Neural cell (in vitro differentiated cells): ENCODE data around the gene ATG9B. TPM values are rescaled to one million over a fixed set of nuclear protein-coding genes. Genes with fewer than 3 reads are reported as not detected.

Experiments
- H2AFZ ChIP-seq: fragments of 200-600, 300-800 bp; sonication (generic), shearing (Covaris generic); 2 replicates; pipeline ENCODE4 v1.6.0; 2014; ENCODE audit warnings: low read depth, mild to moderate bottlenecking, antibody characterized with exemption, low read length, moderate library complexity
- H3F3A ChIP-seq: fragments of 200-600 bp; shearing (Covaris generic); 2 replicates; pipeline ENCODE4 v1.6.1; 2016; ENCODE audit warnings: mild to moderate bottlenecking, moderate library complexity, mixed read lengths, antibody characterized with exemption, low read length; ENCODE audit not compliant: insufficient read depth, poor library complexity, severe bottlenecking
- H3K27ac ChIP-seq: fragments of 200-600, 300-800 bp; sonication (generic), shearing (Covaris generic); 2 replicates; pipeline ENCODE4 v1.5.1; 2014; ENCODE audit warnings: mild to moderate bottlenecking, low read length, moderate library complexity
- H3K27me3 ChIP-seq: fragments of 300-800, 200-600 bp; sonication (generic), shearing (Covaris generic); 2 replicates; pipeline ENCODE4 v1.6.0; 2014; ENCODE audit warnings: mild to moderate bottlenecking, low read depth, low read length, moderate library complexity; ENCODE audit not compliant: insufficient read depth
- H3K36me3 ChIP-seq: fragments of 300-800, 200-600 bp; sonication (generic), shearing (Covaris generic); 2 replicates; pipeline ENCODE4 v1.5.1; 2014; ENCODE audit warnings: mild to moderate bottlenecking, antibody characterized with exemption, low read length, moderate library complexity; ENCODE audit not compliant: insufficient read depth
- H3K4me2 ChIP-seq: fragments of 300-800, 200-600 bp; sonication (generic), shearing (Covaris generic); 2 replicates; pipeline ENCODE4 v1.6.0; 2014; ENCODE audit warnings: mild to moderate bottlenecking, low read length
- H3K4me3 ChIP-seq: fragments of 300-800, 200-600 bp; sonication (generic), shearing (Covaris generic); 2 replicates; pipeline ENCODE4 v1.5.1; 2014; ENCODE audit warnings: mild to moderate bottlenecking, low read length, moderate library complexity
- H3K79me2 ChIP-seq: fragments of 200-600 bp; shearing (Covaris generic); replicated peaks from 2 replicates; pipeline ENCODE4 v1.6.0; 2014; ENCODE audit warnings: mild to moderate bottlenecking, low read length, moderate library complexity; ENCODE audit not compliant: insufficient read depth
- H3K9ac ChIP-seq: fragments of 300-800, 200-600 bp; sonication (generic), shearing (Covaris generic); 2 replicates; pipeline ENCODE4 v1.6.1; 2016; ENCODE audit warnings: mild to moderate bottlenecking, low read length, mixed read lengths
- H3K9me2 ChIP-seq: fragments of 200-600 bp; shearing (Covaris generic); 2 replicates; pipeline ENCODE4 v1.6.1; 2016; ENCODE audit warnings: mild to moderate bottlenecking, low read length, mixed read lengths; ENCODE audit not compliant: insufficient read depth
- H3K9me3 ChIP-seq: fragments of 200-600, 300-800 bp; sonication (generic), shearing (Covaris generic); 2 replicates; pipeline ENCODE4 v1.6.1; 2016; ENCODE audit warnings: mild to moderate bottlenecking, mixed run types, low read length, moderate library complexity, mixed read lengths
- H4K20me1 ChIP-seq: fragments of 200-600 bp; shearing (Covaris generic); 2 replicates; pipeline ENCODE4 v1.6.1; 2016; ENCODE audit warnings: mild to moderate bottlenecking, mixed run types; ENCODE audit not compliant: insufficient read depth
- EP300 ChIP-seq: fragments of 450-650 bp; conservative IDR thresholded peaks from 2 replicates; pipeline ENCODE4 v1.6.1; 2014; ENCODE audit warnings: antibody characterized with exemption, mild to moderate bottlenecking, moderate library complexity; ENCODE audit not compliant: poor library complexity, severe bottlenecking
- EZH2 ChIP-seq: fragments of 200-600, 300-800 bp; shearing (Covaris generic), sonication (generic); IDR thresholded peaks from 2 replicates; pipeline ENCODE4 v1.6.1; 2014; ENCODE audit warnings: antibody characterized with exemption, low read length, borderline replicate concordance, mild to moderate bottlenecking; ENCODE audit not compliant: insufficient read depth, poor library complexity, severe bottlenecking
- POLR2AphosphoS5 ChIP-seq: IDR thresholded peaks from 2 replicates; pipeline ENCODE4 v1.6.1; 2012
- SMC3 ChIP-seq: fragments of 450-650 bp; conservative IDR thresholded peaks from 2 replicates; pipeline ENCODE4 v1.6.1; 2014; ENCODE audit warnings: antibody characterized with exemption, mild to moderate bottlenecking, moderate library complexity; ENCODE audit not compliant: poor library complexity
- TAF1 ChIP-seq: IDR thresholded peaks from 2 replicates; pipeline ENCODE4 v1.6.1; 2012; ENCODE audit warnings: low read depth
- polyA plus RNA-seq: library from polyadenylated mRNA; depleted of rRNA; stranded (reverse); fragments of >200 nt; gene quantifications from 2 replicates; pipeline ENCODE4 v1.2.3, GENCODE V29; 2014
- TF ChIP-seq, protein P1 (sequence below): IDR thresholded peaks from 2 replicates; pipeline ENCODE4 v1.6.1; 2012; ENCODE audit warnings: borderline replicate concordance
- TF ChIP-seq, protein P2 (sequence below): fragments of 450-650 bp; IDR thresholded peaks from 2 replicates; pipeline ENCODE4 v1.5.1; 2014; ENCODE audit warnings: antibody characterized with exemption, mild to moderate bottlenecking, moderate library complexity; ENCODE audit not compliant: poor library complexity, severe bottlenecking

ATG9B gene
- polyA plus RNA-seq, 1 donor from 2014 or later, result 1.4 TPM

DNA sequence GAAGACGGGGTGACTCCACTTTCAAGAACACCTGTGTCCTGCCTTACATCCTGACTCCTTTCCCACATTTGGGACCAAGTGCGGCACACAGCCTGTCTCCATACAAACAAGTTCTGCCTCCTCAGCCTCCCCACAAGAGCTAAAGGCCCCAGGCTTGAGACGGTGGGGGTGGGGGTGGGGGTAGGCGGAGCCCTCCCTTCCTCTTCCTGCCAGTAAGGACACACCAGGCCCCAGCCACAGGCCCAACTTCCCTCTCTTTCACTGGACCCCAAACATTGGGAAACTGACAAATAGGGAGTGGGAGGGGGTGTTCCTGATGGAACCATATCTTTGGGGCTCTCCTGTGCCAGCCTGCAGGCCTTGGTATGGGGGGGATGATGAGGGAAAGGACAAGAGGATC is 28.8 kb upstream of the ATG9B start:
- Histone ChIP-seq H3K4me2 (no peak overlapping the region), H2AFZ (no peak overlapping the region), H3K9ac (no peak overlapping the region), H3F3A (no peaks in the 10 kb centered on the region), H3K79me2 (no peaks in the 10 kb centered on the region), H3K4me3 (no peak overlapping the region), H4K20me1 (no peaks in the 10 kb centered on the region), H3K36me3 (no peaks in the 10 kb centered on the region), H3K9me2 (no peaks in the 10 kb centered on the region), H3K27ac (no peak overlapping the region), H3K27me3 (peaks cover 23% of the 10 kb centered on the region), H3K9me3 (no peaks in the 10 kb centered on the region)
- no peak for TF ChIP-seq POLR2AphosphoS5
- no peak for TF ChIP-seq TAF1
- TF ChIP-seq SMC3, result no peak
- TF ChIP-seq, protein P1, sequence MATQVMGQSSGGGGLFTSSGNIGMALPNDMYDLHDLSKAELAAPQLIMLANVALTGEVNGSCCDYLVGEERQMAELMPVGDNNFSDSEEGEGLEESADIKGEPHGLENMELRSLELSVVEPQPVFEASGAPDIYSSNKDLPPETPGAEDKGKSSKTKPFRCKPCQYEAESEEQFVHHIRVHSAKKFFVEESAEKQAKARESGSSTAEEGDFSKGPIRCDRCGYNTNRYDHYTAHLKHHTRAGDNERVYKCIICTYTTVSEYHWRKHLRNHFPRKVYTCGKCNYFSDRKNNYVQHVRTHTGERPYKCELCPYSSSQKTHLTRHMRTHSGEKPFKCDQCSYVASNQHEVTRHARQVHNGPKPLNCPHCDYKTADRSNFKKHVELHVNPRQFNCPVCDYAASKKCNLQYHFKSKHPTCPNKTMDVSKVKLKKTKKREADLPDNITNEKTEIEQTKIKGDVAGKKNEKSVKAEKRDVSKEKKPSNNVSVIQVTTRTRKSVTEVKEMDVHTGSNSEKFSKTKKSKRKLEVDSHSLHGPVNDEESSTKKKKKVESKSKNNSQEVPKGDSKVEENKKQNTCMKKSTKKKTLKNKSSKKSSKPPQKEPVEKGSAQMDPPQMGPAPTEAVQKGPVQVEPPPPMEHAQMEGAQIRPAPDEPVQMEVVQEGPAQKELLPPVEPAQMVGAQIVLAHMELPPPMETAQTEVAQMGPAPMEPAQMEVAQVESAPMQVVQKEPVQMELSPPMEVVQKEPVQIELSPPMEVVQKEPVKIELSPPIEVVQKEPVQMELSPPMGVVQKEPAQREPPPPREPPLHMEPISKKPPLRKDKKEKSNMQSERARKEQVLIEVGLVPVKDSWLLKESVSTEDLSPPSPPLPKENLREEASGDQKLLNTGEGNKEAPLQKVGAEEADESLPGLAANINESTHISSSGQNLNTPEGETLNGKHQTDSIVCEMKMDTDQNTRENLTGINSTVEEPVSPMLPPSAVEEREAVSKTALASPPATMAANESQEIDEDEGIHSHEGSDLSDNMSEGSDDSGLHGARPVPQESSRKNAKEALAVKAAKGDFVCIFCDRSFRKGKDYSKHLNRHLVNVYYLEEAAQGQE, result no peak
- TF ChIP-seq EP300, result no peak
- TF ChIP-seq, protein P2, sequence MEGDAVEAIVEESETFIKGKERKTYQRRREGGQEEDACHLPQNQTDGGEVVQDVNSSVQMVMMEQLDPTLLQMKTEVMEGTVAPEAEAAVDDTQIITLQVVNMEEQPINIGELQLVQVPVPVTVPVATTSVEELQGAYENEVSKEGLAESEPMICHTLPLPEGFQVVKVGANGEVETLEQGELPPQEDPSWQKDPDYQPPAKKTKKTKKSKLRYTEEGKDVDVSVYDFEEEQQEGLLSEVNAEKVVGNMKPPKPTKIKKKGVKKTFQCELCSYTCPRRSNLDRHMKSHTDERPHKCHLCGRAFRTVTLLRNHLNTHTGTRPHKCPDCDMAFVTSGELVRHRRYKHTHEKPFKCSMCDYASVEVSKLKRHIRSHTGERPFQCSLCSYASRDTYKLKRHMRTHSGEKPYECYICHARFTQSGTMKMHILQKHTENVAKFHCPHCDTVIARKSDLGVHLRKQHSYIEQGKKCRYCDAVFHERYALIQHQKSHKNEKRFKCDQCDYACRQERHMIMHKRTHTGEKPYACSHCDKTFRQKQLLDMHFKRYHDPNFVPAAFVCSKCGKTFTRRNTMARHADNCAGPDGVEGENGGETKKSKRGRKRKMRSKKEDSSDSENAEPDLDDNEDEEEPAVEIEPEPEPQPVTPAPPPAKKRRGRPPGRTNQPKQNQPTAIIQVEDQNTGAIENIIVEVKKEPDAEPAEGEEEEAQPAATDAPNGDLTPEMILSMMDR, result no peak
- TF ChIP-seq EZH2, result no peak

DNA sequence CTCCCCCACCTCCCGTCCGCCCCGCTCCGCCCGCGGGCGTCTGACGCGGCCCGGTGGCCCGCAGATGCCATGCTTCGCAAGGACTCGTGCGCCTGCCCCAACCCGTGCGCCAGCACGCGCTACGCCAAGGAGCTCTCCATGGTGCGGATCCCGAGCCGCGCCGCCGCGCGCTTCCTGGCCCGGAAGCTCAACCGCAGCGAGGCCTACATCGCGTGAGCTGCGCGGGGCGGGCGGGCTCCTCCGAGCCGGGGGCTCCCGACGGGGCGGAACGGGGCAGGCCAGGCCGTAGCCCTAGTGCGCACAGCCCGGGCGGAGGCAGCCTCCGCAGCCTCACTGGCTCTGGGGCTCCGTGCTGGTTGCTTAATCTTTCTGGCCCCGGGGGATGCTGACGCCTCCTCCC is 26.8 kb upstream of the ATG9B start:
- Histone ChIP-seq H3K4me2 (no peak overlapping the region), H2AFZ (no peak overlapping the region), H3K27me3 (peaks cover 23% of the 10 kb centered on the region), H3K9me3 (no peaks in the 10 kb centered on the region), H3K27ac (no peak overlapping the region), H3K36me3 (no peaks in the 10 kb centered on the region), H4K20me1 (no peaks in the 10 kb centered on the region), H3F3A (no peaks in the 10 kb centered on the region), H3K9me2 (no peaks in the 10 kb centered on the region), H3K9ac (no peak overlapping the region), H3K79me2 (no peaks in the 10 kb centered on the region), H3K4me3 (peak overlapping the region; percentile 43)
- TF ChIP-seq, protein P1, result peak; percentile 37
- TF ChIP-seq TAF1, result no peak
